RWPE2 (cell line): Measurements from ENCODE around the gene MAPK7.

ENCODE experiments used
- ATAC-seq: fragments of 200-7000 bp; cut with Tn5 transposase; 3 replicates; pipeline ENCODE4 v1.9.1; 2021; ENCODE audit warnings: low read depth
- DNase-seq: peaks from one replicate; pipeline ENCODE4 v3.0.0-alpha.2; 2020; ENCODE audit warnings: low spot score
- H3K27ac ChIP-seq: fragments of 450-650 bp; 2 replicates; pipeline ENCODE4 v1.5.1; 2017; ENCODE audit warnings: mild to moderate bottlenecking; ENCODE audit not compliant: poor library complexity, severe bottlenecking
- H3K27me3 ChIP-seq: fragments of 250-450 bp; sonication (Bioruptor Pico); 2 replicates; pipeline ENCODE4 v1.5.1; 2021; ENCODE audit warnings: mild to moderate bottlenecking, moderate library complexity; ENCODE audit not compliant: insufficient read depth, poor library complexity, severe bottlenecking
- H3K36me3 ChIP-seq: fragments of 250-450 bp; sonication (Bioruptor Pico); 2 replicates; pipeline ENCODE4 v1.5.1; 2020; ENCODE audit warnings: low read depth, mild to moderate bottlenecking, moderate library complexity
- H3K4me1 ChIP-seq: fragments of 250-450 bp; sonication (Bioruptor Pico); 2 replicates; pipeline ENCODE4 v1.5.1; 2021; ENCODE audit warnings: mild to moderate bottlenecking, moderate library complexity; ENCODE audit not compliant: insufficient read depth, poor library complexity, severe bottlenecking
- H3K4me3 ChIP-seq: fragments of 250-450 bp; sonication (Bioruptor Pico); 2 replicates; pipeline ENCODE4 v1.5.1; 2021; ENCODE audit warnings: mild to moderate bottlenecking, moderate library complexity; ENCODE audit not compliant: severe bottlenecking
- H3K9me3 ChIP-seq: fragments of 250-450 bp; sonication (Bioruptor Pico); 2 replicates; pipeline ENCODE4 v1.5.1; 2021; ENCODE audit warnings: mild to moderate bottlenecking, moderate library complexity; ENCODE audit not compliant: severe bottlenecking
- CTCF ChIP-seq: fragments of 450-650 bp; IDR thresholded peaks from one replicate; pipeline ENCODE4 v1.5.1; 2017; ENCODE audit warnings: mild to moderate bottlenecking, moderate library complexity; ENCODE audit not compliant: poor library complexity, severe bottlenecking

MAPK7 gene

GRCh38 chr17:19408346-19408710, 30.0 kb downstream of the MAPK7 start:
- Histone ChIP-seq H3K4me3 (no peak overlapping the region), H3K9me3 (no peaks in the 10 kb centered on the region), H3K4me1 (peaks cover 7% of the 10 kb centered on the region), H3K36me3 (no peaks in the 10 kb centered on the region), H3K27me3 (no peaks in the 10 kb centered on the region), H3K27ac (no peak overlapping the region)
- no peak for TF ChIP-seq CTCF
- DNase-seq: no peak
- ATAC-seq: no peak

- no peak overlapping the region for H3K4me3 ChIP-seq
- H3K4me1 ChIP-seq: peaks cover 7% of the 10 kb centered on the region
- TF ChIP-seq CTCF: no peak
- no peaks in the 10 kb centered on the region for H3K9me3 ChIP-seq
- no peaks in the 10 kb centered on the region for H3K36me3 ChIP-seq
- H3K27me3 ChIP-seq: no peaks in the 10 kb centered on the region
- no peak overlapping the region for H3K27ac ChIP-seq
- DNase-seq (no peak), ATAC-seq (no peak; the same call in 2 of the 3 replicates)
Measured at GRCh38 chr17:19409066-19409465, 30.8 kb downstream of the MAPK7 start.

GRCh38 chr17:19409509-19409908, 31.2 kb downstream of the MAPK7 start:
- Histone ChIP-seq H3K4me3 (no peak overlapping the region), H3K9me3 (no peaks in the 10 kb centered on the region), H3K4me1 (peaks cover 7% of the 10 kb centered on the region), H3K27ac (no peak overlapping the region), H3K36me3 (no peaks in the 10 kb centered on the region), H3K27me3 (no peaks in the 10 kb centered on the region)
- no peak for TF ChIP-seq CTCF
- DNase-seq (no peak), ATAC-seq (peak; percentile 85)

- no peaks in the 10 kb centered on the region for H3K36me3 ChIP-seq
- no peak for ATAC-seq
- no peaks in the 10 kb centered on the region for H3K27me3 ChIP-seq
- no peak for DNase-seq
- no peaks in the 10 kb centered on the region for H3K9me3 ChIP-seq
- peaks cover 7% of the 10 kb centered on the region for H3K4me1 ChIP-seq
- H3K4me3 ChIP-seq: no peak overlapping the region
- TF ChIP-seq CTCF: no peak
- no peak overlapping the region for H3K27ac ChIP-seq
Measured at GRCh38 chr17:19410091-19410490, 31.8 kb downstream of the MAPK7 start.

GRCh38 chr17:19410875-19411620, 32.8 kb downstream of the MAPK7 start, which contains the start of gene RNF112:
Gene RNF112 (plus strand): TSS chr17:19411232. CDS start chr17:19411409, 177 bp downstream.
- DNase-seq (no peak), ATAC-seq (no peak)
- Histone ChIP-seq H3K4me3 (no peak within 1 kb of the TSS), H3K9me3 (no peaks in the 10 kb centered on the region), H3K36me3 (no peaks in the 10 kb centered on the region), H3K27me3 (no peaks in the 10 kb centered on the region), H3K4me1 (peaks cover 7% of the 10 kb centered on the region), H3K27ac (no peak within 1 kb of the TSS)
- TF ChIP-seq CTCF: no peak
